Endothelial cell of umbilical vein (primary cell): ENCODE data around the gene SIAH2. TPM values are rescaled to one million over a fixed set of nuclear protein-coding genes. Genes with fewer than 3 reads are reported as not detected.

ENCODE experiments used
- BruUV-seq: library from RNA; stranded (reverse); fragments of 400-500 nt; replicated peaks from 2 replicates; lab custom pipeline; 2021; lab: Mats Ljungman, UMichigan
- CTCF ChIA-PET: fragments of 300-600, 350-600 bp; sonication (Branson Sonifier 250); formaldehyde crosslinking; loops from one replicate; lab custom pipeline; 2021; ENCODE audit warnings: antibody characterized with exemption, inconsistent platforms; lab: Charles Lee
- POLR2A ChIA-PET: fragments of 300-600, 350-600 bp; sonication (Branson Sonifier 250); formaldehyde crosslinking; loops from one replicate; lab custom pipeline; 2021; ENCODE audit warnings: antibody characterized with exemption, inconsistent platforms; lab: Charles Lee
- DNase-seq: peaks from one replicate; pipeline ENCODE4 v3.0.0-alpha.2; 2011; ENCODE audit warnings: low read depth, low spot score
- FAIRE-seq: peaks from 2 replicates; lab custom pipeline; 2011; peaks lifted over from hg19 to GRCh38; lab: Jason Lieb, UNC
- H2AFZ ChIP-seq: 2 replicates; pipeline ENCODE4 v1.6.0; 2012; ENCODE audit warnings: low read depth, low read length, control low read depth, inconsistent platforms
- H3K27ac ChIP-seq: 2 replicates; pipeline ENCODE4 v1.5.1; 2011; ENCODE audit warnings: low read depth, mild to moderate bottlenecking, control low read depth, low read length, moderate library complexity; ENCODE audit not compliant: insufficient read depth
- H3K27me3 ChIP-seq, 2 experiments: 2 replicates each; pipeline versions ENCODE4 v1.6.0 to v1.6.1; 2011; ENCODE audit warnings: low read length in 2 of 2, mixed read lengths in 1 of 2; ENCODE audit not compliant: control insufficient read depth in 2 of 2, insufficient read depth in 2 of 2
- H3K36me3 ChIP-seq, 2 experiments: 2 replicates in 1 of 2; 3 replicates in 1 of 2; pipeline ENCODE4 v1.5.1; 2011; ENCODE audit warnings: low read length in 2 of 2, mild to moderate bottlenecking in 1 of 2, moderate library complexity in 1 of 2; ENCODE audit not compliant: control insufficient read depth in 2 of 2, insufficient read depth in 2 of 2; ENCODE audit errors: extremely low read depth in 1 of 2
- H3K4me1 ChIP-seq: 3 replicates; pipeline ENCODE4 v1.5.1; 2011; ENCODE audit warnings: mild to moderate bottlenecking, low read length; ENCODE audit not compliant: control insufficient read depth, insufficient read depth; ENCODE audit errors: extremely low read depth
- H3K4me2 ChIP-seq: 2 replicates; pipeline ENCODE4 v1.6.1; 2011; ENCODE audit warnings: low read length, control low read depth, mixed read lengths; ENCODE audit not compliant: insufficient read depth
- H3K4me3 ChIP-seq, 3 experiments: fragments of 200-600 bp in 1 of 3; sonication (generic), shearing (Covaris generic) in 1 of 3; replicated peaks in 1 of 3; 2 replicates each; pipeline ENCODE4 v1.5.1; 2011 to 2016; ENCODE audit warnings: control low read depth in 3 of 3, low read length in 3 of 3, mild to moderate bottlenecking in 2 of 3, inconsistent platforms in 1 of 3, low read depth in 1 of 3, moderate library complexity in 1 of 3; ENCODE audit not compliant: insufficient read depth in 1 of 3
- H3K79me2 ChIP-seq: 2 replicates; pipeline ENCODE4 v1.6.0; 2012; ENCODE audit warnings: low read length, inconsistent platforms; ENCODE audit not compliant: control insufficient read depth, insufficient read depth
- H3K9ac ChIP-seq: replicated peaks from 2 replicates; pipeline ENCODE3; 2011; ENCODE audit warnings: low read length, control low read depth; ENCODE audit not compliant: insufficient read depth; ENCODE audit errors: extremely low read depth
- H3K9me1 ChIP-seq: replicated peaks from 3 replicates; pipeline ENCODE4 v1.6.0; 2011; ENCODE audit warnings: mild to moderate bottlenecking, low read length; ENCODE audit not compliant: control insufficient read depth, insufficient read depth; ENCODE audit errors: extremely low read depth
- H3K9me3 ChIP-seq: replicated peaks from 2 replicates; pipeline ENCODE4 v1.5.1; 2012; ENCODE audit warnings: low read length, inconsistent platforms; ENCODE audit not compliant: control insufficient read depth, insufficient read depth
- H4K20me1 ChIP-seq: replicated peaks from 2 replicates; pipeline ENCODE3; 2011; ENCODE audit warnings: mild to moderate bottlenecking, low read length; ENCODE audit not compliant: control insufficient read depth, insufficient read depth; ENCODE audit errors: extremely low read depth
- EZH2 ChIP-seq: IDR thresholded peaks from 2 replicates; pipeline ENCODE4 v1.6.1; 2012; ENCODE audit warnings: borderline replicate concordance, low read depth, mild to moderate bottlenecking, moderate library complexity, low read length, inconsistent platforms; ENCODE audit not compliant: severe bottlenecking
- FOS ChIP-seq: IDR thresholded peaks from 2 replicates; pipeline ENCODE4 v1.6.1; 2011; ENCODE audit warnings: mild to moderate bottlenecking, low read length, moderate library complexity, borderline replicate concordance; ENCODE audit not compliant: insufficient read depth
- GATA2 ChIP-seq: IDR thresholded peaks from 2 replicates; pipeline ENCODE4 v1.7.0; 2011; ENCODE audit warnings: low read depth, mild to moderate bottlenecking, moderate library complexity, mixed read lengths, low read length; ENCODE audit not compliant: insufficient read length, insufficient read depth
- JUN ChIP-seq: IDR thresholded peaks from 2 replicates; pipeline ENCODE4 v1.6.1; 2011; ENCODE audit warnings: borderline replicate concordance, low read depth; ENCODE audit not compliant: insufficient read length, insufficient read depth
- MYC ChIP-seq: IDR thresholded peaks from one replicate; pipeline ENCODE4 v1.6.1; 2011; ENCODE audit warnings: mild to moderate bottlenecking, low read depth, low read length
- POLR2A ChIP-seq: IDR thresholded peaks from 2 replicates; pipeline ENCODE4 v1.6.1; 2012; ENCODE audit warnings: low read depth, mild to moderate bottlenecking, control low read depth, low read length
- POLR2AphosphoS5 ChIP-seq: IDR thresholded peaks from 2 replicates; pipeline ENCODE4 v1.6.1; 2012; ENCODE audit warnings: low read depth, mild to moderate bottlenecking, control low read depth, low read length, moderate library complexity; ENCODE audit not compliant: insufficient read depth
- dilution Hi-C: fragments of 300-500 bp; cut with MboI; formaldehyde crosslinking; loops from one replicate; pipeline ENCODE4 v1.15.0; 2019; ENCODE audit warnings: low sequenced_read_pairs; ENCODE audit not compliant: extremely low pct_ligation_motif_present
- intact Hi-C: fragments of 100-400 bp; cut with micrococcal nuclease; formaldehyde crosslinking; loops from one replicate; pipeline ENCODE4 v1.10.0; 2022
- polyA plus RNA-seq, 4 experiments: library from polyadenylated mRNA; depleted of rRNA in 3 of 4; stranded (reverse) in 3 of 4; unstranded in 1 of 4; fragments of >200 nt; gene quantifications; 2 replicates each; pipeline versions ENCODE4 v1.2.1 to v1.2.3, GENCODE V29; 2011 to 2012; ENCODE audit warnings: missing spikeins in 1 of 4
- total RNA-seq: library from RNA; stranded (reverse); gene quantifications from 2 replicates; pipeline ENCODE4 v1.2.3, GENCODE V29; 2021
- TF ChIP-seq, protein P1 (sequence below), 2 donors: IDR thresholded peaks; 1 replicate in 1 of 2; 2 replicates in 1 of 2; pipeline ENCODE4 v1.5.1; 2011; ENCODE audit warnings: low read length in 2 of 2, mild to moderate bottlenecking in 2 of 2, moderate library complexity in 2 of 2, control low read depth in 1 of 2, inconsistent platforms in 1 of 2, low read depth in 1 of 2; ENCODE audit not compliant: insufficient read depth in 1 of 2; ENCODE audit errors: extremely low read depth in 1 of 2
- TF ChIP-seq, protein P2 (sequence below): IDR thresholded peaks from 2 replicates; pipeline ENCODE4 v1.6.1; 2011; ENCODE audit not compliant: insufficient read depth, insufficient read length

Gene SIAH2
- total and polyA plus RNA-seq, 2 donors (not counting 3 experiments of a cell fraction or from before 2014, with no cell fraction given): 16.7 to 25.1 TPM

DNA sequence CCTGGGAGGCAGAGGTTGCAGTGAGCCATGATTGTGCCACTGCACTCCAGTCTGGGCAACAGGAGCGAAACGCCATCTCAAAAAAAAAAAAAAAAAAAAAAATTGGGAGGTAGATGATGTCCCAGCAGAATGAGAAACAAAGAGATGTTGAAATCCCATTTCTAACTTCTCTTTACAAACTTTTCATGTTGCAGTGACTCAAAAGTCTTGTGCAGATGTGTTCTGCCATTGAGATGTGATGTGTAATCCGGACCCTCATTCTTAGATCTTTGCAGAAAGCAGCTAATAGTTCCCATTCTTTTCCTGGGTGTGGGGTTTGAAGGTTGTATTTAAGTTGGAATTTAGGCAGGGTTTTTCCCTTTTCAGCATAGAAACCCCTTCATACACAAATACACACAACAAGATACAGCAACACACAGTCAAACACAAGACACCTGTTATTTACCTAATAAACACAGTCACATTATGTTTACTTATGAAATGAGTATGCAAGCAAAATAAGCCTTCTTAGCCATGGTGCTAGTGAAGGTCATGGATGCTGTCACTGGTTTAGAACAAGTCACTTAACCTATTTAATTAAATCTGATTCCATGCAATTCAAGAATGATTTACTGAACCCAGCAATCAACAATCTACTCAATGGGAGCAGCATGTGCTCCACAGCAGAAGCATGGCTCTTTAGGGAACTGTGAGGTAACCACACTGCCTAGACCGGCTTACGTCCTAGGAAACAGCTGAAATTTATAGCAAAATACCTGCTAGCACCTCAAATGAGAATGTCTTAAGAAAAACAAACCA lies 14.9 kb downstream of the SIAH2 start:
- dilution Hi-C loops (no loop called here), intact Hi-C loops (no loop called here)
- POLR2A ChIA-PET: no interaction called here
- no peaks in the 10 kb centered on the region for H3K9me3 ChIP-seq
- DNase-seq (no peak), FAIRE-seq (peak; percentile 24)
- no peak overlapping the region for H3K4me2 ChIP-seq
- H2AFZ ChIP-seq: no peak overlapping the region
- H3K79me2 ChIP-seq: peaks cover 83% of the 10 kb centered on the region
- TF ChIP-seq EZH2 (no peak), POLR2AphosphoS5 (no peak), JUN (no peak), POLR2A (no peak), MYC (no peak), GATA2 (no peak), FOS (no peak)
- TF ChIP-seq, protein P1, sequence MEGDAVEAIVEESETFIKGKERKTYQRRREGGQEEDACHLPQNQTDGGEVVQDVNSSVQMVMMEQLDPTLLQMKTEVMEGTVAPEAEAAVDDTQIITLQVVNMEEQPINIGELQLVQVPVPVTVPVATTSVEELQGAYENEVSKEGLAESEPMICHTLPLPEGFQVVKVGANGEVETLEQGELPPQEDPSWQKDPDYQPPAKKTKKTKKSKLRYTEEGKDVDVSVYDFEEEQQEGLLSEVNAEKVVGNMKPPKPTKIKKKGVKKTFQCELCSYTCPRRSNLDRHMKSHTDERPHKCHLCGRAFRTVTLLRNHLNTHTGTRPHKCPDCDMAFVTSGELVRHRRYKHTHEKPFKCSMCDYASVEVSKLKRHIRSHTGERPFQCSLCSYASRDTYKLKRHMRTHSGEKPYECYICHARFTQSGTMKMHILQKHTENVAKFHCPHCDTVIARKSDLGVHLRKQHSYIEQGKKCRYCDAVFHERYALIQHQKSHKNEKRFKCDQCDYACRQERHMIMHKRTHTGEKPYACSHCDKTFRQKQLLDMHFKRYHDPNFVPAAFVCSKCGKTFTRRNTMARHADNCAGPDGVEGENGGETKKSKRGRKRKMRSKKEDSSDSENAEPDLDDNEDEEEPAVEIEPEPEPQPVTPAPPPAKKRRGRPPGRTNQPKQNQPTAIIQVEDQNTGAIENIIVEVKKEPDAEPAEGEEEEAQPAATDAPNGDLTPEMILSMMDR (IDR thresholded peaks at IDR 0.05; ENCODE audit: extremely low read depth in 1 of 2, insufficient read depth in 1 of 2, low read depth in 1 of 2, low read length in 2 of 2): no peak
- TF ChIP-seq, protein P2, sequence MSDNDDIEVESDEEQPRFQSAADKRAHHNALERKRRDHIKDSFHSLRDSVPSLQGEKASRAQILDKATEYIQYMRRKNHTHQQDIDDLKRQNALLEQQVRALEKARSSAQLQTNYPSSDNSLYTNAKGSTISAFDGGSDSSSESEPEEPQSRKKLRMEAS: no peak
- H3K9ac ChIP-seq: no peak overlapping the region
- H3K27me3 ChIP-seq: no peaks in the 10 kb centered on the region
- H3K4me3 ChIP-seq: no peak overlapping the region
- H3K27ac ChIP-seq: no peak overlapping the region
- H4K20me1 ChIP-seq: no peaks in the 10 kb centered on the region
- BruUV-seq: no TSS peak
- H3K9me1 ChIP-seq: no peaks in the 10 kb centered on the region
- H3K36me3 ChIP-seq: no peaks in the 10 kb centered on the region
- H3K4me1 ChIP-seq: no peaks in the 10 kb centered on the region
- CTCF ChIA-PET: no interaction called here
